ENCODE measurements around the gene ANKRD13D.
"Not testable (repeated sequence)": the region's sequence is repeated elsewhere in the genome, so short reads cannot be mapped to it uniquely, and the experiment has no call there.

ANKRD13D gene

GRCh38 chr11:67304511-67305113, 15.5 kb downstream of the ANKRD13D start:
- DNase-seq, result peak; percentile 5

GRCh38 chr11:67306769-67307544, 17.9 kb downstream of the ANKRD13D start:
- no peak for DNase-seq

- no peak for DNase-seq
Observed at GRCh38 chr11:67307545-67308001, 18.5 kb downstream of the ANKRD13D start.

- no peak for DNase-seq
Observed at GRCh38 chr11:67308031-67308866, 19.1 kb downstream of the ANKRD13D start.

GRCh38 chr11:67309166-67309565, 20.1 kb downstream of the ANKRD13D start:
- DNase-seq, result no peak

DNA sequence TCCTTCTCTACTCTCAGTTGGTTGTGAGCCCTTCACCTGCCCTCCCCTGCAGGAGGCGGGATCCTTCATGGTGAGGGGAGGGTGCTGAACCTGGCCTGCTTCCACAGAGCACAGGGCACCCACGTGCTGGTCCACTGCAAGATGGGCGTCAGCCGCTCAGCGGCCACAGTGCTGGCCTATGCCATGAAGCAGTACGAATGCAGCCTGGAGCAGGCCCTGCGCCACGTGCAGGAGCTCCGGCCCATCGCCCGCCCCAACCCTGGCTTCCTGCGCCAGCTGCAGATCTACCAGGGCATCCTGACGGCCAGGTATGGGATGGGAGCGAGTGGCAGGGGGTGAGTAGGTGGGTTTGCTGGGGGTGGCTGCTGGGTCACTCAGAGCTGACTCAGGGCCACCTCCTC, 20.6 kb downstream of the ANKRD13D start:
- DNase-seq, result no peak

DNA sequence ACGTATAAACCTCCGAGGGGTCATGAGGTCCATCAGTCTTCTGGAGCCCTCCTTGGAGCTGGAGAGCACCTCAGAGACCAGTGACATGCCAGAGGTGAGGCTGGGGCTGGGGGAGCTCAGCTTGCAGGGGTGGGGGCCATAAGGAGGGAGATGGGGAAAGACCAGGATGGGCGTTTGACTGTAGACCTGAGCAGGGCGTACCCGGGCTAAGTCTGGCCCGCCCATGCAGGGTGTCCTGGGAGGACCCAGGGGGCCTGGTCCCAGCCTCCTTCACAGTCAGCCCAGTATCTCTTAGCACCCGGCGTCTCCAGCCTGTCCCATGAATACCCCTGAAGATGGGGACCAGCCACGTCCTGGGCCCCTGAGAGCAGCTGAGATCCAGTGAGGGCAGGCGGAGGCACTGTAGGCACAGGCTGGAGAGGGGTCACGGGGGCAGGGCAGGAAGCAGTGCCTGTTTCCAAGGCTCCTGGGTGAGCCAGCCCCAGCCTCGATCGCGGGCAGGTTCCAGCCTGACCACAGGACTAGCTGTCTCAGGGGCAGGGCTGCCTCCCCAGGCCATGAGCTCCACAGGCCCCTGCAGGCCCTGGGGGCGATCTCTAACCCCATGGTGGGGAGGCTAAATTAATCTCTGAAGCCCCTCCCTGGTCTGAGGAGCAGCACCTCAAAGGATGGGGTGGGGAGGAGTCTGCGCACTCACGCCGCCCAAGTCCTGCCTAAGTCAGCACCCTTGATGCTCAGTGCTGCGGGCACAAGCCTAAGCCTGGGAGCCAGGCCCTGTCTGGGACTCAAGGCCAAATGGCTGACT, 21.3 kb downstream of the ANKRD13D start:
- DNase-seq, result no peak

- DNase-seq, result no peak
Observed at GRCh38 chr11:67311051-67311555, 22.0 kb downstream of the ANKRD13D start.

DNA sequence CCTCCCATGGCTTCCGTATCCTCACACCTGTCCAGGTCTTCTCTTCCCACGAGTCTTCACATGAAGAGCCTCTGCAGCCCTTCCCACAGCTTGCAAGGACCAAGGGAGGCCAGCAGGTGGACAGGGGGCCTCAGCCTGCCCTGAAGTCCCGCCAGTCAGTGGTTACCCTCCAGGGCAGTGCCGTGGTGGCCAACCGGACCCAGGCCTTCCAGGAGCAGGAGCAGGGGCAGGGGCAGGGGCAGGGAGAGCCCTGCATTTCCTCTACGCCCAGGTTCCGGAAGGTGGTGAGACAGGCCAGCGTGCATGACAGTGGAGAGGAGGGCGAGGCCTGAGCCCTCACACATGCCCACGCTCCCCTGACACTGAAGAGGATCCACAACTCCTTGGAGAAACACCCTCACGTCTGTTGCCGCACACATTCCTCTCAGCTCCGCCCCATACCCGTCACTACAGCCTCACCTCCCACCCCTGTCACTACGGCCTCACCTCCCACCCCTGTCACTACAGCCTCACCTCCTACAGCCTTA, 22.5 kb downstream of the ANKRD13D start:
- DNase-seq, result peak; percentile 9

GRCh38 chr11:67312187-67313021, 23.3 kb downstream of the ANKRD13D start:
- DNase-seq, result peak; percentile 46

DNA sequence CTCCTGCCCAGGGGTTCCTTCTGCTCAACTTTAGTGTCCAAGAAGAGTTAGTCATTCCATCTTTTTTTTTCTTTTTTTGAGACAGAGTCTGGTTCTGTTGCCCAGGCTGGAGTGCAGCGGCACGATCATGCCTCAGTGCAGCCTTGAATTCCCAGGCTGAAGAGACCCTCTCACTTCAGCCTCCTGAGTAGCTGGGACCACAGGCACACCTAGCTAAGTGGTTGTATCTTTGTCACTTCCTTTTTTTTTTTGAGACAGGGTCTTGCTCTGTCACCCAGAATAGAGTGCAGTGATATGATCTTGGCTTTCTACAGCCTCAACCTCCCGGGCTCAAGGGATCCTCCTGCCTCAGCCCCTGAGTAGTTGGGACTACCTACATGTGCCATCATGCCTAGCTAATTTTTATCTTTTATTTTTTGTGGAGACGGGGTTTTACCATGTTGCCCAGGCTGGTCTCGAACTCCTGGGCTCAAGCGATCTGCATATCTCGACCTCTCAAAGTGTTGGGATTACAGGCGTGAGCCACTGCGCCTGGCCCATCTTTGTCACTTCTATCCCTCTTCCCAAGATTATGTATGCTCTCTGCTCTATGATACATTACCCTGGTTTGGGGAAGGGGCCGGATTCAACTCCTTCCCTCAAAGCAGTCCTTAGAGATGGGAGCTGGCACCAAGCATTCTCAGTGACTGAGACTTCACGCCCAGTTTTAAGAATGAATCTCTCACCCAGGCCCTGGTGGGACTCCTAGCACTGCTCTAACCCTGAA, 24.2 kb downstream of the ANKRD13D start:
- DNase-seq, result no peak

DNA sequence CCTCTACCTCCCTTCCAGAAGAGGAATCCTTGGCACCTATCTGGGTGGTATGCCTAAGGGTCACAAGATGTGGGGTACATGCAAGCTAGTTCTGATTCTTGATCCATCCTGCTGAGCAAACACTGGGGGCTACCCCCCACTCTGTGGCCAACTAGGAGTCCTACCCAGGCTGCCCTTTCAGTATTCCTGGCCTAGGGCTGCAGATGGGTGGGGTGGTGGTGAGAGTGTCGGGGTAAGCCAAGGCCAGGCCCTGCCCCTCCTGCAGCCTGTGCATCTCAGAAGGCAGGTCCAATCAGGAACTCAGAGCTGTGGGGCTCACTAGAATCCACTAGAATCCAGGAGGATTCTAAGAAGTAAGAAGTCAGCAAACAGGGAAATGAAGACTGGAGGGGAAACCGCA, 25.1 kb downstream of the ANKRD13D start:
- DNase-seq, result no peak

DNA sequence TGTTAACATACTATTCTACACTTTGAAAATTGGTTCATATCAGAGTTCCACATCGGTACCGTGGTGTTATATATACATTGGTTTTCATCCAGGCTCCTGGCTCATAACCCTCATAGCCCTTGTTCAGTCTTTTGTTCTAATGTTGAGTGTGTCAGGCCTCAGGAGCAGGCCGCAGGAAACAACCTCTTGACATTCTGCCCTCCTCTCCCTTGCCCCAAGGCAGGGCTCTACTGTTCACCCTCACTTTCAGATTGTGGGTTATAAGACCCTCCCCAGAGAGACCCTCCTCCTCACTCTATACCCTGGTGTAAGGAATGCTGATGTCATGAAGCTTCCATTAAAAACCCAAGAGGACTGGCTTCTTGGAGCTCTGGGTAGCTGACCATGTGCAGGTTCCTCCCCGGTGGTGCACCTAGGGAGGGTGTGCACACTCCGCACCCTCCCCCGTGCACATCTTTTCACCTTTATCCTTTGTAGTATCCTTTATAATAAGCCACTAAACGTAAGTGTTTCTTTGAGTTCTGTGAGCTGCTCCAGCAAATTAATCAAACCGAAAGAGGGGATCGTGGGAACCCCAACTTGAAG, 26.3 kb downstream of the ANKRD13D start:
- no peak for DNase-seq

DNA sequence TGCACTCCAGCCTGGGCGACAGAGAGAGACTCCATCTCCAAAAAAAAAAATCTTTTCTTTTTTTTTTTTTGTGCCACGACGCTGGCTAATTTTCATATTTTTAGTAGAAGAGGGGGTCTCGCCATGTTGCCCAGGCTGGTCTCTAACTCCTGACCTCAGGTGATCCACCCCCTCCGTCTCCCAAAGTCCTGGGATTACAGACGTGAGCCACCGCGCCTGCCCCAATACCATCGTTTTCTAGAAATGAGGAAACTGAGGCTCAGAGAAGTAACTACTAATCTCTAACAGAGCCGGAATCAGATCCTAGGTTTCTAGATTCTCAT, 27.7 kb downstream of the ANKRD13D start:
- DNase-seq, result no peak

GRCh38 chr11:67317205-67317887, 28.2 kb downstream of the ANKRD13D start:
- peak; percentile 99 for DNase-seq

DNA sequence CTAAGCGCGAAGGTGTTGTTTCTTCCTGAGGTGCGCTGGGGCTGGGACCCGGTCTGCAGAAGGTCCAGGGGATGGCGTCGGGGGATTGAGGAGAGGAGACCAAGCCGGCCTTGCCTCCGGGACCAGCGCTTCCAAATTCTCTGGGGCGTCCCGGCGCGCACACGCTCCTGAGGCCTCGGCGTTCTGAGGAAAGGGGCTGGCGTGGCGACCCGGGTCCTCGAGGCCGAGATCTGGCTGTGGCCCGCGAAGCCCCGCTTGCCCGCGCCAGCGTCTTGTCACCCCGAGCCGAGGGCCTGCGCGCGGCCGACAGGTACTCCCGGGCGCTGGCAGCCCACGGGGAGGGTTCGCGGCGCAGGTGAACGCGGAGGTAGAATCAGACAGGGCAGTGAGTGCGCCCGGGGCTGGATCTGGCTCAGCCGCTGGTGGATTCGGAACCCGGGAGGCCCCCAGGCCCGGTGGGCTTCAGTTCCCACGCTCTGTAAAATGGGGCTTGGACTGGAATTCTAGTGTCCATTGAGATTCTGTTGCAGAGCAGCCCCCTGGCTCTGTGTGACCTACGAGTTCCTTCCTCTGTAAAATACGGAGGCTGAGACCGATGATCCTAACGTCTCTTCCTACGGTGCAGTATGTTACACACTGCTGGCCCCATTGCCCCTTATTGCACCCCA, 28.9 kb downstream of the ANKRD13D start:
- peak; percentile 32 for DNase-seq

- DNase-seq, result not testable (repeated sequence)
Observed at GRCh38 chr11:67318876-67319275, 29.8 kb downstream of the ANKRD13D start.

GRCh38 chr11:67320011-67320410, 30.9 kb downstream of the ANKRD13D start:
- no peak for DNase-seq

- DNase-seq, result no peak
Observed at GRCh38 chr11:67320691-67321090, 31.6 kb downstream of the ANKRD13D start.
